SJSA1 (cell line): ENCODE measurements around the gene PMS1. TPM values are rescaled to one million over a fixed set of nuclear protein-coding genes. Genes with fewer than 3 reads are reported as not detected.

Source experiments
- DNase-seq, 2 experiments: peaks; one replicate each; pipeline ENCODE4 v3.0.0-alpha.2; 2015 to 2020; ENCODE audit warnings: low spot score in 2 of 2, low read depth in 1 of 2
- H3K27ac ChIP-seq: fragments of 250-450 bp; sonication (Bioruptor Pico); 2 replicates; pipeline ENCODE4 v1.5.1; 2020; ENCODE audit warnings: mild to moderate bottlenecking, moderate library complexity
- H3K27me3 ChIP-seq: fragments of 250-450 bp; sonication (Bioruptor Pico); replicated peaks from 2 replicates; pipeline ENCODE4 v1.5.1; 2020; ENCODE audit warnings: mild to moderate bottlenecking, moderate library complexity
- H3K36me3 ChIP-seq: fragments of 250-450 bp; sonication (Bioruptor Pico); 2 replicates; pipeline ENCODE4 v1.5.1; 2020; ENCODE audit warnings: mild to moderate bottlenecking
- H3K4me1 ChIP-seq: fragments of 250-450 bp; sonication (Bioruptor Pico); replicated peaks from 2 replicates; pipeline ENCODE4 v1.6.1; 2021; ENCODE audit warnings: mild to moderate bottlenecking
- H3K4me3 ChIP-seq: fragments of 250-450 bp; sonication (Bioruptor Pico); 2 replicates; pipeline ENCODE4 v1.5.1; 2020; ENCODE audit warnings: mild to moderate bottlenecking
- H3K9me3 ChIP-seq: fragments of 250-450 bp; sonication (Bioruptor Pico); replicated peaks from 2 replicates; pipeline ENCODE4 v1.5.1; 2020; ENCODE audit warnings: mild to moderate bottlenecking
- total RNA-seq: library from RNA; depleted of rRNA; stranded (reverse); fragments of >200 nt; shearing (Covaris generic); gene quantifications from 2 replicates; pipeline ENCODE4 v1.2.3, GENCODE V29; 2014

The PMS1 gene
- total RNA-seq, 1 experiment from 2014 or later: 27.9 TPM

GRCh38 chr2:189860161-189860560, 75.9 kb downstream of the PMS1 start:
- Histone ChIP-seq H3K9me3 (no peaks in the 10 kb centered on the region), H3K36me3 (0 out of 2 replicates have a peak, but pooled peaks cover 10% of the 10 kb centered on the region), H3K27ac (no peak overlapping the region), H3K4me1 (peaks cover under 1% of the 10 kb centered on the region), H3K4me3 (no peak overlapping the region), H3K27me3 (no peaks in the 10 kb centered on the region)
- DNase-seq: no peak

GRCh38 chr2:189862751-189863150, 78.5 kb downstream of the PMS1 start:
- DNase-seq: no peak
- Histone ChIP-seq H3K36me3 (0 out of 2 replicates have a peak, but pooled peaks cover 13% of the 10 kb centered on the region), H3K4me1 (peaks cover 4% of the 10 kb centered on the region), H3K9me3 (no peaks in the 10 kb centered on the region), H3K27ac (no peak overlapping the region), H3K4me3 (no peak overlapping the region), H3K27me3 (no peaks in the 10 kb centered on the region)

DNA sequence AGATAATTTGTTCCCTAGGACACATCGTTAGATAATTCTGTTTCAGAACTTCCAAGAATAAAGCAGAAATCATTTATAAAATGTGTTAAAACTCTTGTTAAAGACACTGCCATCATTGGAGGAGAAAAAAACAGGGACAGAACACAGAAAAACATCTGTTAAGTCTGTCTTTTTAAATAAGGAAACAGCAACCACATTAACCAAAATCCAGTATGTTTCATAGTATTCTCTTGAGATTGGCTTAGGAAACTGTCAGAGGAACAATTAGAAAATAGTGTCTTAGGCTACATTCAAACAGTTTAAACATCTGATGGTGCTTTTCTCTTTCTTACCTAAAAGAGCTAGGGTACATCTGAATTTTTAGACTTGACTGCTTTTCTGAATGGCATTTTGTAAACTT, 81.6 kb downstream of the PMS1 start:
- peaks cover 4% of the 10 kb centered on the region for H3K4me1 ChIP-seq
- no peak overlapping the region for H3K27ac ChIP-seq
- H3K36me3 ChIP-seq: 0 out of 2 replicates have a peak, but pooled peaks cover 13% of the 10 kb centered on the region
- H3K9me3 ChIP-seq: no peaks in the 10 kb centered on the region
- H3K27me3 ChIP-seq: no peaks in the 10 kb centered on the region
- no peak overlapping the region for H3K4me3 ChIP-seq
- DNase-seq: no peak

- H3K36me3 ChIP-seq: 0 out of 2 replicates have a peak, but pooled peaks cover 13% of the 10 kb centered on the region
Measured at GRCh38 chr2:189866296-189866695, 82.0 kb downstream of the PMS1 start.

GRCh38 chr2:189868896-189869295, 84.6 kb downstream of the PMS1 start:
- H3K27ac ChIP-seq: no peak overlapping the region
- H3K4me1 ChIP-seq: peaks cover 4% of the 10 kb centered on the region
- H3K36me3 ChIP-seq: 0 out of 2 replicates have a peak, but pooled peaks cover 6% of the 10 kb centered on the region
- no peak for DNase-seq
- H3K27me3 ChIP-seq: no peaks in the 10 kb centered on the region
- H3K4me3 ChIP-seq: no peak overlapping the region
- no peaks in the 10 kb centered on the region for H3K9me3 ChIP-seq

More at GRCh38 chr2:189866296-189866695, 82.0 kb downstream of the PMS1 start:
- Histone ChIP-seq H3K27me3 (no peaks in the 10 kb centered on the region), H3K27ac (no peak overlapping the region), H3K4me3 (no peak overlapping the region), H3K4me1 (peaks cover 4% of the 10 kb centered on the region), H3K9me3 (no peaks in the 10 kb centered on the region)
- no peak for DNase-seq

DNA sequence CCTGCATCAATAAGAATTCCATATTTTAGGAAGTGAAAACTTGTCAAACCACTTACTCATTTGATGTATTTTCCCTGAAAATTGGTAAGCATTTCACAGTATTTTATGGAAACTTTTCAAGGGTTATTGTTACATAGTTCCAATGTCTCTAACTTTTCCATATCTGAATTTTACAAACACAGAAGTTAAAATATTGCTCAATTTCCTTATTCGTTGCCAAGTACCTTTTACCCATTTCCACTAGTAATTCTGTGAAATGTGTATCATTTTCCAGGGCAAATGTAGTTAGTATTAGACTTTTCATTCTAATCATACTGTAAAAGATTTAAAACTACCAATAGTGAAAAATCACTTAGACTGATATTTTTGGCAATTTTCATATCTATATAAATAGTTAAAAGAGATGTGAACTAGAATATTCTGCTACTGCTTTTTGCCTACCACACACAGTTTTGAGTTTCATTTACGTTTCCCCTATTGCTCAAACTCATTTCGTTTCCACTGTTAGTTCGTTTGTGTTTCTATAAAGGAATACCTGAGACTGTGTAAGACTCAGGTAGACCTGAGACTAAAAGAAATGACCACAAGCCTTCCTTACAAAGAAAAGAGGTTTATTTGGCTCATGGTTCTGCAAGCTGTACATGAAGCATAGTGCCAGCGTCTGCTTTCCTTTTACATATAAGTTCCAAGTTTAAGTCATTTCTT, 86.3 kb downstream of the PMS1 start:
- Histone ChIP-seq H3K4me3 (no peak overlapping the region), H3K9me3 (no peaks in the 10 kb centered on the region), H3K27ac (no peak overlapping the region), H3K4me1 (peaks cover 6% of the 10 kb centered on the region), H3K36me3 (0 out of 2 replicates have a peak, but pooled peaks cover 6% of the 10 kb centered on the region), H3K27me3 (no peaks in the 10 kb centered on the region)
- DNase-seq: no peak

DNA sequence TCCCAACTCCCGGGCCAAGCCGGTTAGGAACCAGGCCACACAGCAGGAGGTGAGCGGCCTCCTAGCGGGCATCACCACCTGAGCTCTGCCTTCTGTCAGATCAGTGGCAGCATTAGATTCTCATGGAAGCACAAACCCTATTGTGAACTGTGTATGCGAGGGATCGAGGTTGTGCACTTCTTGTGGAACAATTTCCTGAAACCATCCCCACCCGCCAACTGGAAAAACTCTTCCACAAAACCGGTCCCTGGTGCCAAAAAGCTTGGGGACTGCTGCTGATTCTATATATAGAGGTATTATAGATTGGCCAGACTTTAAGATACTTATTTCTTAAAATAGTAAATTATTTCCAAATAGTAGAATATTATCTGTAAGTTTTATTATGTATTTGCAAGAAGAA, 89.4 kb downstream of the PMS1 start:
- no peak overlapping the region for H3K27ac ChIP-seq
- no peaks in the 10 kb centered on the region for H3K27me3 ChIP-seq
- no peak overlapping the region for H3K4me3 ChIP-seq
- peaks cover 6% of the 10 kb centered on the region for H3K4me1 ChIP-seq
- DNase-seq: no peak
- H3K36me3 ChIP-seq: peaks cover 9% of the 10 kb centered on the region
- H3K9me3 ChIP-seq: no peaks in the 10 kb centered on the region

DNA sequence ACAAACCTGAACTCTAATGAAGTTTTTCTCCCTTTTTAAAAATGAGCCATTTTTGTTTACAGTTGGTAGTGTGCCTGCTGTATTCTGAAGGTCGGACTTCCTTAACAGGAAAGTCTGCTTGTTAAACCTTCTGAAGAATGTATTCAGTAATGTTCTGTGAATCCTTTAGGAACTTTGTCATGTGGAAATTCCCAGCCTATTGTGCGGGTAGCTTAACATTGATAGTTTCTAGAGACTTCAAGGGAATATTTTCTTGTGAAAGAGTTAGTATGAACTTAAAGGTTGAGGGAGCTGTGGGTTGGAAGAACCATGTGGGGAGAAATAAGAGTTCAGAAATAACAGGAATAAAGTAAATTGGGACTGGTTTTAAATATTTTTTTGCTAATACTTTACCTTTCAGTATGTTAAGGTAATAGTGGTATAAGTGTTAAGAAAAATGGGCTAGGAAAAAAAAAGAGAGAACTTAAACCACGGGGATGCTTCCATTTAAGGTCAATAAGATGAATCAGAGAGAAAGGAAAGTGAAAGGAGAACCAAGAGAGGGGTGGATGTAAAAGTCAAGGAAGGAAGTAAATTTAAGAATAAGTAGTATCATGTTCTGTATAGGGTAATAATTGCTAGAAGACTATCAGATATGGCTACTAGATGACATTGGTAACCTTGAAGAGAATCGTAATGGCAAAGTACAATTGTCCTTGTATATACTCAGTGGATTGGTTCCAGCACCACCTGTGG, 90.5 kb downstream of the PMS1 start:
- Histone ChIP-seq H3K4me3 (no peak overlapping the region), H3K27me3 (no peaks in the 10 kb centered on the region), H3K27ac (peak overlapping the region; percentile 8; the same call in 1 of the 2 replicates), H3K9me3 (no peaks in the 10 kb centered on the region), H3K36me3 (peaks cover 9% of the 10 kb centered on the region), H3K4me1 (peaks cover 6% of the 10 kb centered on the region)
- DNase-seq: peak in 1 of 2 experiments; percentile 38

GRCh38 chr2:189876271-189876670, 92.0 kb downstream of the PMS1 start:
- DNase-seq: no peak
- H3K4me1 ChIP-seq: peaks cover 15% of the 10 kb centered on the region
- no peaks in the 10 kb centered on the region for H3K9me3 ChIP-seq
- peaks cover 9% of the 10 kb centered on the region for H3K36me3 ChIP-seq
- H3K27me3 ChIP-seq: no peaks in the 10 kb centered on the region
- H3K4me3 ChIP-seq: no peak overlapping the region
- H3K27ac ChIP-seq: no peak overlapping the region

DNA sequence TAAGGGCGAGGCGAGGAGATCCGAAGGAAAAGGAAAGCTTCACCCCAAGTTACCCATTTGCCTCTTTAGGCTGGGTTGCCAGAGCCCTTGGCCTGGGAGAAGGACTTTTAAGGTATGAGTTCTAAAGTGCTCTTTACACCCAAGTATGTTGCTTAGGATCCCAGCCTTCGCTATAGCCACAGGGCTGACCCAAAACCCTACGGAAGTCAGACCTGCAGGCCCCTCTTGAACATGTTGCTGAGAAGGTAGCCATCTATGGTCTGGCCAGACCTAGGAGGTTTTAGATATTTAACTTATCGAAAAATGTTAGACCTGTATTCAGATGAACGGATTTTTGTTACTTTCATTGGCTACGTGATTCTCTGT, 95.4 kb downstream of the PMS1 start:
- no peaks in the 10 kb centered on the region for H3K27me3 ChIP-seq
- no peak overlapping the region for H3K4me3 ChIP-seq

GRCh38 chr2:189880429-189880828, 96.2 kb downstream of the PMS1 start:
- no peaks in the 10 kb centered on the region for H3K27me3 ChIP-seq
- H3K4me1 ChIP-seq: peaks cover 9% of the 10 kb centered on the region; the same call in 1 of the 2 replicates
- no peak for DNase-seq
- H3K9me3 ChIP-seq: no peaks in the 10 kb centered on the region
- H3K27ac ChIP-seq: no peak overlapping the region
- peaks cover 9% of the 10 kb centered on the region for H3K36me3 ChIP-seq
- H3K4me3 ChIP-seq: no peak overlapping the region

More for the DNA sequence above, 95.4 kb downstream of the PMS1 start:
- Histone ChIP-seq H3K9me3 (no peaks in the 10 kb centered on the region), H3K27ac (no peak overlapping the region), H3K36me3 (peaks cover 9% of the 10 kb centered on the region), H3K4me1 (peaks cover 15% of the 10 kb centered on the region)
- no peak for DNase-seq

DNA sequence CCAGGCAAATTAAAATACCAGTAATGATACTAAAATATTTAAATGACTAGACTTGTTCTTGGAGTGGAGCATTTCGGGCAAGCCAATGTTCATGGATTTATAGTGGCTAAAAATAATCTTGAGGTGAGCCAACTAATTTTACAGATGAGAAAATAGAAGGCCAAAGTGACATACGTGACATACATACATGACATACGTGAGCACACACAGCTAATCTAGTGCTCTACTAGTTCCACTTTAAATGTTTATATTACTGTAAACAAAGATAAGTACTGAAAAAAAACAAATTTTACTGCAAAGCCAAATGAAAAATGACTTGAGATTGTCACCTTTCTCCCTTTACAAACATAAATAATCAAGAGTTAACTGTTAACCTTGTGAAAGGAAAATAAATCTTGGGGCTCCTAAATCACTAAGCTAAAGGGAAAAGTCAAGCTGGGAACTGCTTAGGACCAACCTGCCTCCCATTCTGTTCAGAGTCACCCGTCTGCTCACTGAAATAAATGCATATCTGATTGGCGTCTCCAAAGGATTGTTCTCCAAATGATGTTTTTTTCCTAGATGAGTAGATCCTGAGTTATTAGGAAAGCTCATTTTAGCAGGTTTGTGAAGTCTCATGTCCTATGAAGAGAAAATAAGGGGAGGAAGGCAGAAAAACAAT, 96.7 kb downstream of the PMS1 start:
- Histone ChIP-seq H3K4me3 (no peak overlapping the region), H3K27me3 (no peaks in the 10 kb centered on the region), H3K4me1 (peaks cover 9% of the 10 kb centered on the region; the same call in 1 of the 2 replicates), H3K9me3 (no peaks in the 10 kb centered on the region), H3K36me3 (peaks cover 9% of the 10 kb centered on the region), H3K27ac (no peak overlapping the region)
- no peak for DNase-seq

DNA sequence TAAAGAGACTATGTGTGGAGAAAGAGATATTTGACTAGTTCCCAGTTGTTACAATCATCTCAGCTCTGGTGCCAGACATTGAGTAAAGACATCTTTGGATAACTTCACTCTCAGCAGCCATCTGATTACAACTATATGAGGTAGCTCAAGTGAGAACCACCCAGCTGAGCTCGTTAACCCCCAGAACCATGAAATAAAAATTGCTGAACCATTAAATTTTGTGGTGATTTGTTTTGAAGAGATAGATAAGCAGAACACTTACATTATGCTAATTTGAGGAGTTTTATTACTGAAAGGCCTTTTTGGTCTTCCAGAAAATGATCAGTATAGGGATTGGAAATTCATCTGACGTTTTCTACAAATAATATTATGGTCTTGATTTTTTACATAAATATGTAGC, 101.1 kb downstream of the PMS1 start:
- Histone ChIP-seq H3K27me3 (no peaks in the 10 kb centered on the region), H3K27ac (no peak overlapping the region), H3K4me1 (peaks cover 9% of the 10 kb centered on the region; the same call in 1 of the 2 replicates), H3K9me3 (no peaks in the 10 kb centered on the region), H3K4me3 (no peak overlapping the region), H3K36me3 (no peaks in the 10 kb centered on the region)
- no peak for DNase-seq
